NT2/D1 (cell line): ENCODE measurements around the gene GNRH2.

Experiments
- DNase-seq: peaks from one replicate; pipeline ENCODE4 v3.0.0-alpha.2; 2011; ENCODE audit warnings: low read depth, low spot score
- H3K27me3 ChIP-seq: 2 replicates; pipeline ENCODE4 v1.6.0; 2011; ENCODE audit warnings: mild to moderate bottlenecking; ENCODE audit not compliant: insufficient read length, insufficient read depth
- H3K36me3 ChIP-seq: 2 replicates; pipeline ENCODE4 v1.6.1; 2011; ENCODE audit warnings: mild to moderate bottlenecking, low read length, mixed read lengths; ENCODE audit not compliant: insufficient read depth, insufficient read length
- H3K4me1 ChIP-seq: 2 replicates; pipeline ENCODE4 v1.5.1; 2011; ENCODE audit not compliant: insufficient read depth, insufficient read length
- H3K4me3 ChIP-seq: 2 replicates; pipeline ENCODE4 v1.5.1; 2011; ENCODE audit warnings: low read depth; ENCODE audit not compliant: insufficient read length
- H3K9ac ChIP-seq: 2 replicates; pipeline ENCODE4 v1.6.0; 2011; ENCODE audit warnings: low read depth; ENCODE audit not compliant: insufficient read length
- H3K9me3 ChIP-seq: 2 replicates; pipeline ENCODE4 v1.5.1; 2011; ENCODE audit warnings: mild to moderate bottlenecking, low read length; ENCODE audit not compliant: insufficient read depth
- SUZ12 ChIP-seq: IDR thresholded peaks from 2 replicates; pipeline ENCODE4 v1.6.1; 2011; ENCODE audit not compliant: insufficient read length, insufficient read depth; ENCODE audit errors: extremely low read depth
- YY1 ChIP-seq: IDR thresholded peaks from 2 replicates; pipeline ENCODE4 v1.6.1; 2011; ENCODE audit not compliant: insufficient read length, insufficient read depth
- ZNF274 ChIP-seq: IDR thresholded peaks from 2 replicates; pipeline ENCODE4 v1.6.1; 2011; ENCODE audit warnings: mild to moderate bottlenecking, low read depth, low read length

Gene GNRH2

DNA sequence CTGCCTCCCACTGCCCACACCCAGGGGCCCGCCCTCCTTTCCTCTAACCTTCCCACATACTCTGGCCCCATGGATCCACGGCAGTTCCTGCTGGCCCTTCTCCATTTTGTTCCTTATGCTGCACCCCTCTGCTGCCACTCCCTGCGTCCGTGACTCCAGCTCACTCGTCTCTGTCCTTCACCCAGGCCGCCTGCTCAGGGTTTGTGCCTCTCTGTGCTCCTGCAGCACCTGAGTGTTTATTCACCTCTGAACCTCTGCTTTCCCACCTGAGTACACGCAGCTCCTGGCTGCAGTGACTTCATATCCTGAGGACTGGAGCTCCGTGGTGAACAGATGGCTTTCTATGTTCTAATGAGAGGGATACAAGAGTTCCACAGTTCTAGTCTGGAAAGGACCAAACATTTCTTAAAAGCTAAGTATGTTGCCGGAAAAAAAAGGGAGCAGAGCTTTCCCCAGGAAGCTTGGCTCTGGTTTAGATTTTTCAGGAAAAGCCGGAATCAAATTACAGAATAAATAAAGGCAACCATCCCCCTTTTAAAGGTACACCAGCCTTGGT, 1.5 kb upstream of the GNRH2 start:
- Histone ChIP-seq H3K9me3 (no peaks in the 10 kb centered on the region), H3K4me3 (no peak overlapping the region), H3K9ac (no peak overlapping the region), H3K4me1 (peaks cover 4% of the 10 kb centered on the region), H3K36me3 (peaks cover 37% of the 10 kb centered on the region), H3K27me3 (no peaks in the 10 kb centered on the region)
- no peak for DNase-seq
- TF ChIP-seq ZNF274 (no peak), SUZ12 (no peak), YY1 (no peak)

DNA sequence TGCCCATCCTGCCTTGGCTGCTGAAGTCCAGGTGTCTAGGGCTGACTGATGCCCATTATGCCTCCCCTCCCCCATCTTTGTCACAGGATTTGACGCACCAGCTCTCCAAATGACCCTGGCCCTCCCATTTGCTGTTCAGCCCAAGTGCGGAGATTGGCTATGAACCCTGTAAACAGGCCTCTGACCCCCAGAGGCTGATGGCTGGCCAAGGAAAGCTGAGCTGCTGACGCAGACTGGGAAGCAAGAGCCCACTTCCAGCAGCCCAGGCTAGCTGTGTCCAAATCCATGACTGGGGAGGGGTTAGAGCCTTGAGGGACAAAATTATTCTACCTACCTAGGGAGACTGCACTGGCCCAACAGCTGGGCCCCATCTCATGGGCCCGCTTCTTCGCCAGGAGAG, 797 bp upstream of the GNRH2 start:
- Histone ChIP-seq H3K9me3 (no peaks in the 10 kb centered on the region), H3K9ac (no peak overlapping the region), H3K4me3 (no peak overlapping the region), H3K4me1 (peaks cover 4% of the 10 kb centered on the region), H3K36me3 (peaks cover 37% of the 10 kb centered on the region), H3K27me3 (no peaks in the 10 kb centered on the region)
- no peak for DNase-seq
- TF ChIP-seq ZNF274: no peak
- no peak for TF ChIP-seq YY1
- no peak for TF ChIP-seq SUZ12

DNA sequence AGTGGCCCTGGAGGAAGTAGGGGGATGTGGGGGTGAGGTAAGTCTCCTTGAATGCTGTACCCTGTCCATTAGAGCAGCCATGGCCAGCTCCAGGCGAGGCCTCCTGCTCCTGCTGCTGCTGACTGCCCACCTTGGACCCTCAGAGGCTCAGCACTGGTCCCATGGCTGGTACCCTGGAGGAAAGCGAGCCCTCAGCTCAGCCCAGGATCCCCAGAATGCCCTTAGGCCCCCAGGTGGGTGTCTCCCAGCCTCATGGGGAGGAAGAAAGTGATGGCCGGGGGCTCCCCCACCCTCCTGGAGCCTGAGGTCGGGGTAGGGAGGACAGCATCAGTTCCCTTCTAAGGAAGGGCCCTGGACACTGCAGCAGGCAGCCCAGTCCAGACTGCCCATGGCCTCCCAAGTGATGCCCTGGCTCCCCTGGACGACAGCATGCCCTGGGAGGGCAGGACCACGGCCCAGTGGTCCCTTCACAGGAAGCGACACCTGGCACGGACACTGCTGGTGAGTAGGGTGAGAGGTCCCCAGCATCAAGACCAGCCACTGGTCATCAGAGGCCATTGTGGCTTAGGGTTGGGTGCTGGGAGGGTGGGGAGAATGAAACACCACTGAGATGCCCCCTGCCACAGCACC, 1.0 kb downstream of the GNRH2 start:
- Histone ChIP-seq H3K4me1 (peaks cover 4% of the 10 kb centered on the region), H3K9ac (no peak overlapping the region), H3K9me3 (no peaks in the 10 kb centered on the region), H3K36me3 (peaks cover 38% of the 10 kb centered on the region), H3K27me3 (no peaks in the 10 kb centered on the region), H3K4me3 (no peak overlapping the region)
- TF ChIP-seq ZNF274: no peak
- TF ChIP-seq SUZ12: no peak
- no peak for TF ChIP-seq YY1
- DNase-seq: no peak

DNA sequence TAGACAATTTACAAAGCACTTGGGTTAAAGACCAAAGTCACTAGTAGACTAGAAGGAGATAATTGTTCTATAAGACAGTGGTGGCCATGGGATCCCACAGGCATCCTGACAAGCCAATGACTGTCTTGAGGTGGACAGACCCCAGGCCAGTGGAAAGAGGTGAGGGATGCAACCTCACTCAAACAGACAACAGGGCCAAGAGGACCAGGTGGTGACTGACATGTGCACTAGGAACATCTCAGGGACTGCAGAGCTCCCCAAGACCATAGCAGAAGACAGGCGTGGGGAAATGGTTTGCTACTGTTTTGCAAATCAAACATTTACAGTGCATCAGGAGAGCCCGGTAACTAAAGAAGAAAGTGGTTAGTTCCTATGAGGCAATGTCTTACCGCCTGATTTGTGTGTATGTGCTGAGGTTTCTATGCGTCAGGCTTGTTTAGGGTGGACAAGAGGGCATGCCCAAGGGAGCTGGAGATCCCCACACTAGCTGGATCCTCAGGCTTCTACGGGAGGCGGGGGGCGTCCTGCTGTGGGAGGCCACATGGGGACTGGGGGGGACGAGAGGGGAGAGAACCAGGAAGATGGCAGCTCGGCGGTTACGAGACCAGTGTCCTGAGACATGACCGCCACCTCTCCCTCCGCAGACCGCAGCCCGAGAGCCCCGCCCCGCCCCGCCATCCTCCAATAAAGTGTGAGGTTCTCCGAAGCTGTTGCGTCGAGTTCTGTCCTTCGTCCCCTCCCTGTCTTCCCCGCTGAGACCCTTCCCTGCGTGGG, 1.8 kb downstream of the GNRH2 start:
- H3K9ac ChIP-seq: peak overlapping the region; percentile 92
- H3K4me1 ChIP-seq: peaks cover 4% of the 10 kb centered on the region
- H3K36me3 ChIP-seq: peaks cover 38% of the 10 kb centered on the region
- H3K9me3 ChIP-seq: no peaks in the 10 kb centered on the region
- TF ChIP-seq SUZ12 (no peak), ZNF274 (no peak), YY1 (no peak)
- no peak for DNase-seq
- peak overlapping the region; percentile 92 for H3K4me3 ChIP-seq
- no peaks in the 10 kb centered on the region for H3K27me3 ChIP-seq

DNA sequence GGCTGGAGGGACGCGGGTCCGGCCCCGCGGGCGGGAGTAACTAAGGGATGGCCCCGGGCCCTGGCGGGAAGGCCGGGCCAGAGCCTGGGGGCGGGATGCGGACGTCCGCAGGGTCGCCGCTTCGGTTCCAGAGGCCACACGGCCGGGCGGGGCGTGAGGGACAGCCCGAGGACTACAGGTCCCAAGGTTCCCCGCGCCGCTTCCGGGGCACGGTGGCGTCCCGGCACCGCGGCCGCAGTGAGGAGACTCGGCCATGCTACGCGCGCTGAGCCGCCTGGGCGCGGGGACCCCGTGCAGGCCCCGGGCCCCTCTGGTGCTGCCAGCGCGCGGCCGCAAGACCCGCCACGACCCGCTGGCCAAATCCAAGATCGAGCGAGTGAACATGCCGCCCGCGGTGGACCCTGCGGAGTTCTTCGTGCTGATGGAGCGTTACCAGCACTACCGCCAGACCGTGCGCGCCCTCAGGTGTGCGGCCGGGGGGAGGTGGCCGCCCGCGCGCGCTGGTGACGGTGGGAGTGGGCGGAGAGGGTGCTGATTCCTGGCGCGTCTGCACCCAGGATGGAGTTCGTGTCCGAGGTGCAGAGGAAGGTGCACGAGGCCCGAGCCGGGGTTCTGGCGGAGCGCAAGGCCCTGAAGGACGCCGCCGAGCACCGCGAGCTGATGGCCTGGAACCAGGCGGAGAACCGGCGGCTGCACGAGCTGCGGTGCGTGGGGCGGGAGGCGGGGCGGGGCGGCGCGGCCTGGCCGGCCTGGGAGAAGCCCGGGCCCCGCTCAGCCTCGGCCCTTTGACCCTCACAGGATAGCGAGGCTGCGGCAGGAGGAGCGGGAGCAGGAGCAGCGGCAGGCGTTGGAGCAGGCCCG, 2.6 kb downstream of the GNRH2 start, which contains the start of gene MRPS26:
TSS of gene MRPS26 (plus strand) at position 237 of the 861 bp plus-strand sequence. CDS start at position 254, 17 bp downstream.
- Histone ChIP-seq H3K36me3 (peaks cover 39% of the 10 kb centered on the region), H3K4me3 (peak within 1 kb of the TSS; percentile 92), H3K9ac (peak within 1 kb of the TSS; percentile 92), H3K4me1 (peaks cover 4% of the 10 kb centered on the region), H3K27me3 (no peaks in the 10 kb centered on the region), H3K9me3 (no peaks in the 10 kb centered on the region)
- peak; percentile 90 for DNase-seq
- TF ChIP-seq ZNF274 (no peak), SUZ12 (no peak)

DNA sequence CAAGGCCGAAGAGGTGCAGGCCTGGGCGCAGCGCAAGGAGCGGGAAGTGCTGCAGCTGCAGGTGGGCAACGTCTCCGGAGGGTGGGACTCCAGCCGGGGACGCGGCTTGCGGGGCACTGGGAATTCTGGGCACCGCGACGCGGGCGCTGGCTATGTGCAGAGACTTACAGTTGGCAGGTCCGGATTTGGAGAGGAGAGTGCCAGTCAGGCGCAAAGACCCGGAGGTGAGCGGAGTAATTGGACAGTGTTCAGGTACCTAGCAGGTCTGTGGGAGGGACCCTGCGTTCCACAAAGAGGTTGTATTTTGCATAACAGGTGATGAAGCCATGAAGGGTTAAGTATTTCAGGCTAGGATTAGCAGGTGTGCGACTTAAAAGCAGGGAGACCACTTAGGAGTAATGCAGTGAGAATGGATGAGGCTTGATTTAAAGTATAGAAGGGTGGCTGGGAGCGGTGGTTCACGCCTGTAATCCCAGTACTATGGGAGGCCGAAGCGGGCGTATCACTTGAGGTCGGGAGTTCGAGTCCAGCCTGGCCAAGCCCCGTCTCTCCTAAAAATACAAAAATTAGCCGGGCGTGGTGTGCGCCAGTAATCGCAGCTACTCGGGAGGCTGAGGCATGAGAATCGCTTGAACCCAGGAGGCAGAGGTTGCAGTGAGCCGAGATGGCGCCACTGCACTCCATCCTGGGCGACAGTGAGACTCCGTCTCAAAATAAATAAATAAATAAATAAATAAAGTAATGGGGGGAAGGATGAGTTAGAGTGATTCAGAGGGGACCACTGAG, 3.4 kb downstream of the GNRH2 start:
- Histone ChIP-seq H3K9me3 (no peaks in the 10 kb centered on the region), H3K9ac (peak overlapping the region; percentile 92), H3K27me3 (no peaks in the 10 kb centered on the region), H3K4me1 (peaks cover 4% of the 10 kb centered on the region), H3K4me3 (peak overlapping the region; percentile 92), H3K36me3 (peaks cover 39% of the 10 kb centered on the region)
- no peak for DNase-seq
- no peak for TF ChIP-seq ZNF274
- no peak for TF ChIP-seq SUZ12
- no peak for TF ChIP-seq YY1
